HG02798 (cell line): Measurements from ENCODE around the gene SCN2B.

ENCODE experiments used
- ATAC-seq: cut with Tn5 transposase; IDR thresholded peaks from one replicate; pipeline ENCODE4 v1.9.1; 2021; ENCODE audit warnings: mild to moderate bottlenecking; ENCODE audit not compliant: unreplicated experiment, poor library complexity

Gene SCN2B

DNA sequence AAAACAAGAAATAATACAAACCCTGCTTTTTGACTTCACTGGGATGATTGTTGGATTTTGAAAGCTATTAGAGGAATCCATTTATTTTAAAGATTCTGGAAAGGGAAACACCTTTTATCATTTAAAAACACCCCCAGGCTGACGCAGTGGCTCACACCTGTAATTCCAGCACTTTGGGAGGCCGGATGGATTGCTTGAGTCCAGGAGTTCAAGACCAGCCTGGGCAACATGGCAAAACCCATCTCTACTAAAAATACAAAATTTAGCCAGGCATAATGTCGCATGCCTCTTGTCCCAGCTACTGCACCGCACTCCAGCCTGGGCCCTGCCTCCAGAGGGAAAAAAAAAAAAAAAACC is 317 bp upstream of the SCN2B start:
- no peak for ATAC-seq

DNA sequence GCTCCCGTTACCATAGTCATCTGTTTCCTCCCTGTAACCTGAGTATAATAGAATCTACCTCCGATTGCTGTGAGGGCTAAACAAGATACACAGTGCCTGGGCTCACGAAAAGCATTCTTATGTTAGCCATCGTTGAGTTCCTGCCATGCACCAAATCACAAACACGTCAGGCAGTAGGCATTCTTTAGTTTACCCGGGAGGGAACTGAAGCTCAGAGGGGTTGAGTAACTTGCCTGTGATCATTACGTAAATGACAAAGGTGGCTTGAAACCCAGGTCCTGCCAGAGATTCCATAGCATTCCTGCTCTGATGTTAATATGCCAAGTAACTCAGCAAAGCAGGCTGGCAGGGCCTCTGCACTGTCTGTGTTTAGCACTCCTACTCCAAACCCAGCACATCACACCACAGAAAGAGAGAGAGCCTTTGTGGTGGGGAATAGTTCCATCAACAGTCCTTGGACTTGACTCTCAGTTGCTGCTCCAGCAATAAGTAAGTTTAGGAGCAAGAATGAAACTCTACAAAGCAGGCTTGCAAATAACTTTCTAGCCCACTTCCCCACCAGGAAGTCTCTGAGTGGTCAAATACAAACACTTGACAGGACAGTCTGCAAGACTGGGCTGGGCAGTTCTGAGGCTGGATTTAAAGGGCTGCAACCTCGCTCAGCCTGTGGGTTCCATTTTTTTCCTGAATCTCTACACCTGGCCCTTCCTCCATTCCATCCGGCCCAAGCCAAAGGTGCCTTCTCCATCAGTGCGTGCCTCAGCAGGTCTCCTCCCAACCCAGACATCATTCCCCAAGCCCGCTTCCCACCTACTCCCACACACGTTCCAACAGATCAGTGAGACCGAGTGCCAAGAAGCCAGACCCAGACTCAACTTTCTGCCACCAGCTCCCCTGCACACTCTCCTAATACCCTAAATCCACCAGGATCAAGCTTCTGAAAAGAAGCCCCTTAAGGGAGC is 1.1 kb downstream of the SCN2B start:
- no peak for ATAC-seq

DNA sequence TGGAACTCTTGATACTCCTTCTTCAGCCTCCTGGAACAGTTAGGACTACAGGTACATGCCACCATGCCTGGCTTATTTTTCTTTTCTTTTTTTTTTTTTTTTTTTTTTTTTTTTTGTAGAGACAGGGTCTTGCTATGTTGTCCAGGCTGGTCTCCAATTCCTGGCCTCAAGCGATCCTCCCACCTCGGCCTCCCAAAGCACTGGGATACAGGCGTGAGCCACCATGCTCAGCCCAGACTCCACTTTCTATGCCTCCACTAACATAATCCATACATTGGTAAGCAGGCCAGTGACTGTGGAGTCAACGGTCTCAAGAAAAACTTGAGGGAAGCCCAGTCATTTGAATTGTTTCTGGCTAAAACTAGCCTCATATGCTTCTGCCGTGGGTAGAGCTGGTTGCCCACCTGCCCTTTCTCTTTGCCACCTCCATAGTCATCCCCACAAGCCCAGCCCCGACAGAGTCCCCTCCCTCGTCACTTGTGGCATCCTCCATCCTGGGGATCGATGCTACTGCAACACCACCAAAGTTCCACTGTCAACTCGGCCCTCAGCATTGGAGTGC is 2.4 kb downstream of the SCN2B start:
- ATAC-seq, result no peak

DNA sequence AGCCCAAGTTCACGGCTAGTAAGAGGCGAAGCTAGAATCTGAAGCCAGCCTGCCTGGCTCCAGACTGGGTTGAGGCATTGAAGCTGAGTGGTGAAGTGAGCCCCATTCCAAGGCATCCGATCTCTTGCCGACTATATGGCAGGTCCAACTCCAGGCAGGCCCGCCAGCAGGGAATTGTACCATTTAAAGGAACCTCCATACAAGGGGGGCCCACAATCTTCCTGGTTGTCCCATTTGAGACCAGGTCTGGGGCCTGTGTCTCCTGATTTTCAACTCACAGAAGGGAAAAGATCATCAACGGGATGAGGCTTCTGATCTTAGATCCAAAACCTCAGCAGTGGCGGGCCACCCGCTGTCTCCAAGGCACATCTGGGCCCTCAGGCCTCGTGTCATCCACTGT is 4.1 kb downstream of the SCN2B start:
- no peak for ATAC-seq

DNA sequence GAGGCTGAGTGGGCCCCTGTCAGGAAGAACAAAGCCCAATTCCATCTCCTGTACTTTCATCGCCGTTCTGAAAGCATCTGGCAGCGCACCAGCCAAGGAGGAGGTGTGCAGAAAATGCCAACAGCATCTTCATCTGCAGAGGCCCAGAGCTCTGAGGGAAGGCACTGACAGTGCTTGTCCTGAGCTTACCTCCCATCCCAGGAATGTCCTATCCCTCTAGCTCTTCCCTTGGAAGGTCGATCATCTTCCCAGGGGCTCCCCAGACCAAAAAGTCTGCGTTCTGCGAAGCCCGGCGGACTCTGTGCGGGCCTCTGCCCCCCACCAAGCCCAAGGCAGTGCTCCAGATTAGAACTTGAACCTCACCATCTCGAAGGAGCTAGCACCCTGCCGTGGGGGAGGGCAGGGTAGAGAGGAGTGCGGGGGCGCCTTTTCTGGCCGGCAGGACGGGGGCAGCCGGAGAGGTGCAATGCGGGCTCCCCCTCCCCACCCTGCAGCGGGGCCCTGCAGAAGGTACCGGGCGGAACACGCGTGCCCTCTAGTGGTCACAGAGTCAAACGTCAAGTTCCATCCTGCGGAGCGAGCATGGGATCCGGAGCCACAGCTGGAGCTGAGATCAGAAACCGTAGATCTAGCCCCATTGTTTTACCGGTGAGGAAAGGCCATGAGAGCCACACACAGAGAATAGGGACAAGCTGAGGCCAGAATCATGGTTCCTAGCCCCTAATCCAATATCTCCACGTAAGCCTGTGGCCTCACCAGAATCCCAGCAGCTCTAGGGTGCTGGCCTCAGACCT is 5.0 kb downstream of the SCN2B start:
- no peak for ATAC-seq

DNA sequence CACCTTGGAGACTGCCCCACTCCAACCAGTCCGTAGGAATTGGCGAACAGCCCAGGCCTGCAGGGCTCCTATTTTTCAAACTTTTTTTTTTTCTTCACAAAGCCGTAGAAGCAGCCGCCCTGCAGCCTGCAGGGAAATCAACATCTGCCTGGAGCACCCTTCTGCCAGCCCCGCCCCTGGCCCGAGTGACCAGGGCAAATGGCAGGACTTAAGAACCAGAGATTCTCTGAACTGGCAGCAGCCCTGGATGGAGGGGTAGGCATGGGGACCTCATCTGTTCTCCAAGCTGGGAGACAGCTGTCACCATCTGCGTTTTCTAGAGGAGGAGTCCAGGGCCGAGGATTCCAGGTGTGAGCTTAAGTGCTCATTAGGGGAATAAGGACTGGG is 5.6 kb downstream of the SCN2B start:
- no peak for ATAC-seq

DNA sequence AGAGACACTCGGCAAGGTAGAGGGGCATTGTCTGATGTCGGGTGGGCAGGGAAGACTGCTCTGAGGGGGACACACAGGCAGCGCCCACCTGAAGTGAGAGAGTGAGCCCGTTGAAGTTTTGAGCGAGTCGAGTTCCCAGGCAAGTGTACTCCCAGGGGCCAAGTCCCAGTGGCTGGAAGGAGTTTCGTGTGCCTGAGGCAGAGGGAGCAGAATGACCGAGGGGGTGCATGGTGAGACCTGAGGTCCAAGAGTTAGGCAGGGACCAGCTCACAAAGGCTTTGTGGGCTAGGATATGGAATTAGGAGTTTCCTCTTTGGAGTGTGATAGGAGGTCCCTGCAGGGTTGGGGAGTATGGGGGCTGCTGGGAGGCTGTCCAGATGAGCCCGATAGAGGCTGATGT is 6.2 kb downstream of the SCN2B start:
- ATAC-seq, result no peak

DNA sequence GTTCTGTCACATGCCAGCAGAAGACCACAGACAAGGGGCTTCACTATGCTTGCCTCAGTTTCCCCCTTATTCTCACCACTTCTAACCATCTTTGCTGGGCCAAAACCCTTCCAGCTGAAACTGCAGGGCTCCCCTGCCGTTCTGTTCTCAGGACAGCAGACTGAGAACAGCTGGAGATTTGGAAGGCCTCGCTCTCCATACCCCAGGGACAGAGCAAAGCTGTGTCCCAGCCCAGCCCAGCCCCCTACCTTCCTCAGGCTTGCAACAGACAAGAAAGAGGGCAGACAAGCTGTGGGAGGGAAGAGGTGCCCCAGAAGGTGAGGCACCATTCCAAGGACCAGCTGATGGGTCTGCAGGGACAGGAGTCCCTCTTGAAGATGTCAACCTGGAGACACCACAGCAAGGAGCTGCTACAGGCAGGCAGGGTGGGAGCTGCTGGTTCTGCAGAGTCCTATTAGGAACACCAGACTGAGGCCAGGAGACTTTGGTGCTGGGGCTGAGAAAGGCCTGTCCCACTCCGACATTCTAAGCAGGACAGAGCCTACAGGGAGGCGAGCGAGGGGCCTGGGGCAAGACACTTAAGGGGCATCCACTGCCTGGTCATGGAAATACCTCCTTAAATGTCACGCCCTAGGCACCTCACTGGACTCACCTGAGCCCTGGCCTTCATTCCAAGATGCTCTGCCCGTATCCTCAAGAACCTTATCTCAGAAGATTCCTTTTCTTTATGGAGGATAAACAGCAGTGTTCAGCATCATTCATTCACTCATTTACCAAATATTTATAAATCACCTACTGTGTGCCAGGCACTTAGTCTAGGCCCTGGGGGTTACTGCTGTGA is 6.9 kb downstream of the SCN2B start:
- ATAC-seq, result no peak

DNA sequence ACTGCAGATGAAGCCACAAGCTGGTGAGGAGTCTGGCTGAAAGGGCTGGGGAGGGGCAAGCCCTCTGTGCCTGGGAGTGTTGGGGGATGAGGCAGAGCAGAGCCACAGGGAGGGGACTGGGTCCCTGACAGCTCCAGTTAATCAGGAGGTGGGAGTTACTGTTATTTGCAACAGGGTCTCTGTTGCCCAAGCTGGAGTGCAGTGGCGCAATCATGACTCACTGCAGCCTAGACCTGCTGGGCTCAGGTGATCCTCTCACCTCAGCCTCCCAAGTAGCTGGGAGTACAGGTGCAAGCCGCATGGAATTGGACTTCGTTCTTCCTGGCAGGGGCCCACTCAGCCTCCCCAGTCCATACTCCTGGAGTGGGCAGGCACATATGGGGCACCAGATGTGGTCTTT is 7.7 kb downstream of the SCN2B start:
- no peak for ATAC-seq

DNA sequence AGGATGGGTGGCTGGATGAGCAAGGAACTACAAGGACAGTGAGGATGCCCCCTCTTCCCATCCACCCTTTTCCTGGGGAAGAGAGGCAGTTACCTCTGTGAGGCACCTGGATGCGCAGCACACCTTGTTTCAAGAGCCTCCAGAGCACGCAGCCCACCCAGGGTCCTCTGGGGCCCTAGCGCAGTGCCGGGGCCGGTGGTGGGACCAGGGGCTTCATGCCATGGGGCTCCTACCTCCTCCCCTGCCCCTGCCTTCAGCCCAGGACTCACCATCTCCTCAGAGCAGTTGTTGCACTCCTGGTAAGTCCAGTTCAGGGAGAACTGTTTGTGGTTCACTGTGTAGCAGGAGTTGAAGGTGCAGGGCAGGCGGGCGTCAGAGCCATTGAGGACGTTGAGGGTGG is 8.1 kb downstream of the SCN2B start:
- no peak for ATAC-seq

DNA sequence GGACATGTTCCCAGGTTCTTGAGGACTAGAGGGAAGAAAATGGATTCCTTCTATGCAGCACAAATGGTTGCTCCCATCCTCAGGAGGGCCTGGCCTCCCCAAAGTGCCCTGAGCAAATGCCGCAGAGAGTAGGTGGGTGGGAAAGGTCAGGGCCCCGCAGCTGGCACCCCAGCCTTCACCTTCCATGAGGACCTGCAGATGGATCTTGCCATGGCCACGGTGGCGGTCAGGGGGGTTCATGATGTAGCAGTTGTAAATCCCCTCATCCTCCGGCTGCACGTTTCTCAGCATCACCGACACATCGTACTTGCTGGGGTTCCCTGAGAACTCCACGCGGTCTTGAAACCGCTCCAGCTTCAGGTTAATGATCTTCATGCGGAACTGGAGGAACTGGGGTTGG is 8.5 kb downstream of the SCN2B start:
- ATAC-seq, result no peak

DNA sequence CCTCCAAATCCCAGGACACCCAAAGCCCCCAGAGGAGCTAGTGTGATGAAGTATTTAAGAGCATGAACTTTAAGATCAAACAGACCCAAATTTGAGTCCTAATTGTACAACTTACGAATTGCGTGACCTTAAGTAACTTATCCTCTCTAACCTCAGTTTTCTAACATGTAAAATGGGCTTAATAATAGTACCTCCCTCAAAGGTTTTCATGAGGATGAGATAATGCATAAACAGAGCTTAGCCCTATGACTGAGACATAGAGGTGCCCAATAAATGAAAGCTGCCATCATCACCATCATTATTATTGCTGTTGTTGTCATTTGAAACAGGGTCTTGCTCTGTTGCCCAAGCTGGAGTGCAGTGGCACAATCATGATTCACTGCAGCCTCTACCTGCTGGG is 9.2 kb downstream of the SCN2B start:
- no peak for ATAC-seq

DNA sequence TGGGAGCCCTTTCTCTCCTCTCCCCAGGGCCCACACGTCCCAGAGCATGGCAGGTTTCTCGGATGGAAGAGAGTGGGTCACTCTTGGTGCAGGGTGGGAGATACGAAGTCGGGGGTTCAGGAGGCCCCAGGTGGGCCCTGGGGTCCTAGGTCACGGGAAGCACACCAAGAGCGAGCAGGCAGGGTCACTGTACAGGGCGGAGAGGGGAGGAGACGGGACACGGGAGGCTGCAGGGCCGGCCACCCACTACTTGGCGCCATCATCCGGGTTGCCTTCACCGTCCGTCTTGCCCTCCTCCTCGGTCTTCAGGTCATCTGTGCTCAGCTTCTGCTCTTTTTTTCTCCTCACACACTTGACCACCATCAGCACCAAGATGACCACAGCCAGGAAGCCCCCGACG is 9.8 kb downstream of the SCN2B start:
- no peak for ATAC-seq

DNA sequence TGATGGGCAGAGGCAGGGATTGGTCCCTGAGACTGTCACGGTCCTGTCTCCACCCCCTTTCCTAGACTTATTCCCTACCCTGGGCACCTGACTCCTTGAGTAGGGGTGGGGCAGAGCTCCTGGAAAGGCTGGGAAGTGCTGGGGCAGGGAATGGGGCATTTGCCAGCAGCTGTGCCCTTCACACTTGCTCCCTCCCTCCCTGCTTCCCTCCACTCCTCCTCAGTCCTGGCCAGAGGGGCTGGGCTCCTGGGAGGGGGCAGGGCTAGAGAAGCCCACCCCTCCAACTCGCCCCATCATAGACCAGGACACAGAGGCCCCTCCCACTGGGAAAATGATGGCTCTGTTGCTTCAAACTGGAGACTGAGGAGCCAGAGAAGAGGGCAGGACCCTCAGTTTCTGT is 11.6 kb downstream of the SCN2B start:
- ATAC-seq, result no peak

DNA sequence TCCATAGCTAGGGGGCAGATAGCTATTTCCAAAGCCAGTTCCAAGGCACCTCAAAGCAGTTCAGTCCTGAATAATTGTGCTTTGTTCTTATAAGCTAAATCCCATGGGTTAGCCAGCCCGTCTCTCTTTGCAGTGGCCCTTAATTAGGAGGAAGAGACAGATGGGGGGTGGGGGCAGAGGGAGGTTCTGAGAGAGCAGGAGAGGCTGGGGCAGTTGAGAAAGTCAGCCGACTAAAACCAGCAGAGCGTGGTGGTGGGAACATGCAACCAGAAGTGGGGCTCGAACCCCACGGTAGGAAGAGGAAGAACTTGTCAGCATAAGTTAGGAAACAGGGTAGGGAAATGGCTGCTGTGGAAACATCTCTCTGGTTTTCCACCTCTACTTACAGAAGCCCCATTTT is 12.9 kb downstream of the SCN2B start:
- no peak for ATAC-seq

DNA sequence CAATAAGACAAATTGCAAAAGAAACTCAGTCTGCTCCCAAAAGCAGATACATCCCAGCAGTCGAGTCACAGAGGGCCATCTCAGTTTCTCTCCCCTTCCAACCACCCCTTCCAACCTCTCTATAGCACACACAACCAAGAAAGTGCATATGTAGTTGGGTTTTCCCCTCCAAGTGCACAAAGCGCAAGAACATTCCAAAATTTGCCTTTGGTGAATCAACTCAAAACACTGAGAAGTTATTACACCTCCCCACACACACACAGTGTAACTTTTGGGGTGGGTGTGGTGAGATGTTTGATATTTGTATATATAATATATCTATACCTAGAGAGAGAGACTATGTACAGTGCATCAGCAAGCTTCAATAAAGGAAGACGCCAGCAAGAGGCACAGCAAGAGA is 13.6 kb downstream of the SCN2B start:
- ATAC-seq, result no peak

DNA sequence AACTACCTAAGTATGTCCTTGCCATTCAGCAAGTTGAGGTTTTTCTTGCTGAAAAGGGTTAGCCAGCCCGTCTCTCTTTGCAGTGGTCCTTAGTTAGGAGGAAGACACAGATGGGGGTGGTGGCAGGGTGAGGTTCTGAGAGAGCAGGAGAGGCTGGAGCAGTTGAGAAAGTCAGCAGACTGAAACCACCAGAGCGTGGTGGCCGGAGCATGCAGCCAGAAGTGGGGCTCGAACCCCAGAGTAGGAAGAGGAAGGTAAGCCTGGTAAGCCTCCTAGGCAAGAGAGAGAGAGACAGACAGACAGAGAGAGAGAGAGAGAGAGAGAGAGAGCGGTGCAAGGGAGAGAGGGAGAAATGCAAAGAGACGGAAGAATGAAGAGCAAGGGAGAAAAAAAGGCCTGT is 14.7 kb downstream of the SCN2B start:
- no peak for ATAC-seq

DNA sequence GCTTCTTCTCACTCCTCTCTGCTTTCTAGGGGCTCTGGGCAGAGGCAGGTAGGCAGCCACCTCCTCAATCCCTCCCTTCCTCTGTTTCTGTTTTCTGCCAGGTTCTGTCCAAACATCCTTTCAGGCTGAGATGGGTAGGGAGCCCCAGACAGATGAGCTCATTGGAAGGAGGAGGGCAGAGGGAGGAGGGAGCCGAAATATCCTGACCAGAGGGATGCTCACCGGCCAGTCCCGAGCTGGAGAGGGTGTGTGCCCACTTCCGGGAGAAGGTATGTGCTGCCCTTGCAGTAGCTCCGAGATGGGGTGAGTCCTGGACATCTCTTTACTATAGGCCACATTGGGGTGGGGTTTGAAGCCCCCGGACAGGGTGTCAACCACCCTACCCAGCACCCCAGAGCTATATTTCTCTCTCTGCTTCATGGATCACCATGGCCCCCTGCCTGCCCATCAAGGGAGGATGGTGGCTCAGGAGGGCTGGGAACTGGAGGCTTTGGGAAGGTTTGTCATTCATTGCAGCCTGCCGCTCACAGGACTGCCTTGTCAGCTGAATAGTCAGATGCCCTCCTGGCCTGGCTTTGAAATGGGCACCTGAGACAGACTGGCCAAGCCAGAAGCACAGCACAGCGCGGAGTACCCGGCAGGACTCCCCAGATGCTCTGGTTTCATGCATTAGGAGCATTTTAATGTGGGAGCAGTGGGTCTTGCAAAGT is 19.1 kb downstream of the SCN2B start:
- ATAC-seq, result no peak

DNA sequence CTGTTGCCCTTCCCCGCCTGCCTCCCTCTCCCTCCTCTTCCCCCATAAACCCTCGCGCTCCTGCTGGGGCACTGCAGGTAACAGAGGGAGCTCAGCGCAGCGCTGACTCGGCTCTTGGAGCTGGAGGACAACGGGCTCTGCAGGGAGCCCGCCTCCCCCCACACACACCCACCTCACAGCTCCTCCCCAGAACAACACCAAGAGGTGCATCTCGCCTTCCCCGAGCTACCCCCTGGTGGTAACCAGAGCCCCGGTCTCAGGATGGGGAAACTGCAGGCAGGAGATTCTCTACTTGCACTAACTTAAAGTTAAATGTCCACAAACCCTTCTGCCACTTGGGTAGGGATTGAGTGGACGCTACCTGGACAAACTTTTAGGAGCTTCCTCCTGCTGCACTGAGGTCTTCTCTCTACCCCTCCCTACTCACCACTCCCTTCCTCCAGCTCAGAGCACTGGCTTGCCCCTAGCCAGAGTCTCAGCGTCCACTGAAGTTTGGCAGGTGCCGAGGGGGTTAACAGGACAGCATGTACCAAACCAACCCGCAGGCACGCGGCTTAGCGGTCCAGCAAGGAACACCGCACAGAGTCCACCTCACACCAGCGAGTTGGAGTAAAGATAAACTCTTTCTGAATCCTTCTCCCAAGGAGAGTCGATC is 19.8 kb downstream of the SCN2B start:
- ATAC-seq, result no peak
